Peyer's patch (tissue), 4 donors: ENCODE data around the gene MAD1L1. TPM values are rescaled to one million over a fixed set of nuclear protein-coding genes. Genes with fewer than 3 reads are reported as not detected.
"Not testable (repeated sequence)": the region's sequence is repeated elsewhere in the genome, so short reads cannot be mapped to it uniquely, and the experiment has no call there.

Experiments used
- DNase-seq, 3 donors: peaks; one replicate each; pipeline ENCODE4 v3.0.0-alpha.2; 2017 to 2019
- H3K27ac ChIP-seq, 4 donors: fragments of 200-600 bp; sonication (generic); one replicate each; pipeline ENCODE4 v1.5.1; 2016 to 2019
- H3K27me3 ChIP-seq, 2 donors: fragments of 200-600 bp; sonication (generic); one replicate each; pipeline ENCODE4 v1.5.1; 2019
- H3K36me3 ChIP-seq, 3 donors: fragments of 200-600 bp; sonication (generic); one replicate each; pipeline ENCODE4 v1.5.1; 2016 to 2019
- H3K4me1 ChIP-seq, 4 donors: fragments of 200-600 bp; sonication (generic); one replicate each; pipeline ENCODE4 v1.5.1; 2016 to 2019
- H3K4me3 ChIP-seq, 4 donors: fragments of 200-600 bp; sonication (generic); 1 replicate in 3 of 4; 2 replicates in 1 of 4; pipeline ENCODE4 v1.5.1; 2016 to 2019; ENCODE audit warnings: mild to moderate bottlenecking in 1 of 4
- H3K9me3 ChIP-seq, 4 donors: fragments of 200-600 bp; sonication (generic); one replicate each; pipeline ENCODE4 v1.5.1; 2016 to 2019; ENCODE audit warnings: mild to moderate bottlenecking in 1 of 4
- CTCF ChIP-seq, 6 experiments: fragments of 450-650 bp in 4 of 6; fragments of 200-600 bp in 2 of 6; sonication (generic) in 1 of 6; IDR thresholded peaks; one replicate each; pipeline ENCODE4 v1.5.1; 2017 to 2019; ENCODE audit warnings: antibody characterized with exemption in 6 of 6, mild to moderate bottlenecking in 3 of 6, moderate library complexity in 1 of 6
- POLR2A ChIP-seq, 2 donors: fragments of 450-650 bp; IDR thresholded peaks; one replicate each; pipeline ENCODE4 v1.5.1; 2017; ENCODE audit warnings: antibody characterized with exemption in 2 of 2, mild to moderate bottlenecking in 2 of 2, moderate library complexity in 2 of 2
- total RNA-seq, 4 donors: library from RNA; depleted of rRNA; stranded (reverse); fragments of >200 nt; gene quantifications; one replicate each; pipeline ENCODE4 v1.1.0, GENCODE V29; 2016

Gene MAD1L1
- total RNA-seq, 4 donors from 2014 or later = 43.9 to 417 (median 59.1) TPM

- peak overlapping the region; percentile 6 to 46 (median 31) for H3K4me3 ChIP-seq
- H3K9me3 ChIP-seq = no peaks in the 10 kb centered on the region
- peaks cover 0 to 9% (median 5%) of the 10 kb centered on the region in 4 donors for H3K4me1 ChIP-seq
- peaks cover 0 to 7% (median 0%) of the 10 kb centered on the region in 3 donors for H3K36me3 ChIP-seq
- H3K27ac ChIP-seq = peak overlapping the region; percentile 4 to 40 (median 30)
- TF ChIP-seq CTCF (IDR thresholded peaks at IDR 0.05) (no peak), POLR2A (IDR thresholded peaks at IDR 0.05) (no peak)
- no peaks in the 10 kb centered on the region for H3K27me3 ChIP-seq
- DNase-seq = peak in 1 of 3 donors; percentile 33
These were observed 194.8 kb downstream of the MAD1L1 start for GRCh38 chr7:2037808-2038522.

- peak in 1 of 3 donors; percentile 34 for DNase-seq
- Histone ChIP-seq H3K36me3 (peaks cover 0 to under 1% (median 0%) of the 10 kb centered on the region in 3 donors), H3K4me3 (peak overlapping the region in 3 of 4 donors; percentile 6 to 46 (median 40)), H3K27ac (peak overlapping the region; percentile 4 to 40 (median 30)), H3K9me3 (no peaks in the 10 kb centered on the region), H3K27me3 (no peaks in the 10 kb centered on the region), H3K4me1 (peaks cover 0 to 9% (median 5%) of the 10 kb centered on the region in 4 donors)
- TF ChIP-seq POLR2A (IDR thresholded peaks at IDR 0.05) (no peak), CTCF (IDR thresholded peaks at IDR 0.05) (no peak)
These were observed 195.4 kb downstream of the MAD1L1 start for GRCh38 chr7:2037301-2037807.

- peaks cover 0 to 9% (median 5%) of the 10 kb centered on the region in 4 donors for H3K4me1 ChIP-seq
- peak in 1 of 3 donors; percentile 44 for DNase-seq
- no peak overlapping the region for H3K4me3 ChIP-seq
- no peaks in the 10 kb centered on the region for H3K27me3 ChIP-seq
- no peaks in the 10 kb centered on the region for H3K36me3 ChIP-seq
- TF ChIP-seq POLR2A (IDR thresholded peaks at IDR 0.05) = no peak
- TF ChIP-seq CTCF (IDR thresholded peaks at IDR 0.05) = no peak
- H3K9me3 ChIP-seq = no peaks in the 10 kb centered on the region
- no peak overlapping the region for H3K27ac ChIP-seq
These were observed 196.0 kb downstream of the MAD1L1 start for GRCh38 chr7:2036786-2037185.

GRCh38 chr7:2036201-2036600 is 196.5 kb downstream of the MAD1L1 start:
- not testable (repeated sequence) for H3K36me3 ChIP-seq, H3K27ac ChIP-seq, H3K9me3 ChIP-seq, H3K4me3 ChIP-seq, H3K27me3 ChIP-seq, H3K4me1 ChIP-seq
- DNase-seq = peak in 1 of 3 donors; percentile 4

GRCh38 chr7:2034291-2035201 is 198.2 kb downstream of the MAD1L1 start:
- Histone ChIP-seq H3K27me3 (no peaks in the 10 kb centered on the region), H3K36me3 (no peaks in the 10 kb centered on the region), H3K4me1 (peaks cover 0 to 13% (median 8%) of the 10 kb centered on the region in 4 donors), H3K9me3 (no peaks in the 10 kb centered on the region), H3K27ac (no peak overlapping the region), H3K4me3 (no peak overlapping the region)
- TF ChIP-seq CTCF (IDR thresholded peaks at IDR 0.05) = no peak
- no peak for TF ChIP-seq POLR2A (IDR thresholded peaks at IDR 0.05)
- DNase-seq = peak in 1 of 3 donors; percentile 20
